ENCODE data around the gene CCND3. TPM values are rescaled to one million over a fixed set of nuclear protein-coding genes. Genes with fewer than 3 reads are reported as not detected.

Gene CCND3
- total RNA-seq, 1 donor from 2014 or later: 64.8 TPM

- no peak overlapping the region for H3K4me2 ChIP-seq (ENCODE audit: low read length)
- Mint-ChIP-seq H3K4me1 (ENCODE audit: low read depth, unreplicated experiment) (peaks cover 5% of the 10 kb centered on the region), H3K36me3 (ENCODE audit: low read depth, unreplicated experiment) (no peaks in the 10 kb centered on the region), H3K9me3 (ENCODE audit: unreplicated experiment) (no peaks in the 10 kb centered on the region), H3K27ac (ENCODE audit: unreplicated experiment) (no peak overlapping the region), H3K27me3 (ENCODE audit: low read depth, unreplicated experiment) (peaks cover 5% of the 10 kb centered on the region), H3K4me3 (ENCODE audit: unreplicated experiment) (no peak overlapping the region)
- H3K4me3 ChIP-seq (ENCODE audit: insufficient read depth, low read depth, low read length): no peak overlapping the region
- H3K9me3 ChIP-seq (ENCODE audit: insufficient read depth, low read depth, low read length): no peaks in the 10 kb centered on the region
- no peak overlapping the region for H3K27ac ChIP-seq (ENCODE audit: low read depth, low read length)
- DNase-seq (ENCODE audit: low read depth) (no peak), FAIRE-seq (no peak)
- no peaks in the 10 kb centered on the region for H3K4me1 ChIP-seq (ENCODE audit: insufficient read depth, low read length)
- TF ChIP-seq, protein P1, sequence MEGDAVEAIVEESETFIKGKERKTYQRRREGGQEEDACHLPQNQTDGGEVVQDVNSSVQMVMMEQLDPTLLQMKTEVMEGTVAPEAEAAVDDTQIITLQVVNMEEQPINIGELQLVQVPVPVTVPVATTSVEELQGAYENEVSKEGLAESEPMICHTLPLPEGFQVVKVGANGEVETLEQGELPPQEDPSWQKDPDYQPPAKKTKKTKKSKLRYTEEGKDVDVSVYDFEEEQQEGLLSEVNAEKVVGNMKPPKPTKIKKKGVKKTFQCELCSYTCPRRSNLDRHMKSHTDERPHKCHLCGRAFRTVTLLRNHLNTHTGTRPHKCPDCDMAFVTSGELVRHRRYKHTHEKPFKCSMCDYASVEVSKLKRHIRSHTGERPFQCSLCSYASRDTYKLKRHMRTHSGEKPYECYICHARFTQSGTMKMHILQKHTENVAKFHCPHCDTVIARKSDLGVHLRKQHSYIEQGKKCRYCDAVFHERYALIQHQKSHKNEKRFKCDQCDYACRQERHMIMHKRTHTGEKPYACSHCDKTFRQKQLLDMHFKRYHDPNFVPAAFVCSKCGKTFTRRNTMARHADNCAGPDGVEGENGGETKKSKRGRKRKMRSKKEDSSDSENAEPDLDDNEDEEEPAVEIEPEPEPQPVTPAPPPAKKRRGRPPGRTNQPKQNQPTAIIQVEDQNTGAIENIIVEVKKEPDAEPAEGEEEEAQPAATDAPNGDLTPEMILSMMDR (IDR thresholded peaks at IDR 0.05; ENCODE audit: insufficient read depth, low read depth, low read length): no peak
- TF ChIP-seq EZH2 (IDR thresholded peaks at IDR 0.05; ENCODE audit: insufficient read depth, low read length): no peak
- H3K79me2 ChIP-seq (ENCODE audit: insufficient read depth, low read length): no peaks in the 10 kb centered on the region
- no peaks in the 10 kb centered on the region for H3K36me3 ChIP-seq (ENCODE audit: insufficient read depth, low read length)
- no peaks in the 10 kb centered on the region for H4K20me1 ChIP-seq (ENCODE audit: insufficient read depth, low read length)
- H3K27me3 ChIP-seq (ENCODE audit: insufficient read depth, low read length): no peaks in the 10 kb centered on the region
- no peak overlapping the region for H3K9ac ChIP-seq (ENCODE audit: low read length)
- H2AFZ ChIP-seq (ENCODE audit: low read depth, low read length): no peak overlapping the region
Observed at GRCh38 chr6:41957117-41957516, 15.5 kb upstream of the CCND3 start.

- no peak overlapping the region for H3K27ac ChIP-seq (ENCODE audit: low read depth, low read length)
- no peaks in the 10 kb centered on the region for H3K4me1 Mint-ChIP-seq (ENCODE audit: low read depth, unreplicated experiment)
- H3K36me3 ChIP-seq (ENCODE audit: insufficient read depth, low read length): no peaks in the 10 kb centered on the region
- no peaks in the 10 kb centered on the region for H3K27me3 ChIP-seq (ENCODE audit: insufficient read depth, low read length)
- peaks cover 4% of the 10 kb centered on the region for H3K27me3 Mint-ChIP-seq (ENCODE audit: low read depth, unreplicated experiment)
- H2AFZ ChIP-seq (ENCODE audit: low read depth, low read length): no peak overlapping the region
- no peak for DNase-seq (ENCODE audit: low read depth)
- no peak overlapping the region for H3K4me3 ChIP-seq (ENCODE audit: insufficient read depth, low read depth, low read length)
- H3K4me3 Mint-ChIP-seq (ENCODE audit: unreplicated experiment): no peak overlapping the region
- H3K9me3 ChIP-seq (ENCODE audit: insufficient read depth, low read depth, low read length): no peaks in the 10 kb centered on the region
- TF ChIP-seq EZH2 (IDR thresholded peaks at IDR 0.05; ENCODE audit: insufficient read depth, low read length): no peak
- TF ChIP-seq, protein P1 (IDR thresholded peaks at IDR 0.05; ENCODE audit: insufficient read depth, low read depth, low read length): no peak
- FAIRE-seq: no peak
- no peaks in the 10 kb centered on the region for H3K9me3 Mint-ChIP-seq (ENCODE audit: unreplicated experiment)
- H3K4me1 ChIP-seq (ENCODE audit: insufficient read depth, low read length): no peaks in the 10 kb centered on the region
- no peaks in the 10 kb centered on the region for H4K20me1 ChIP-seq (ENCODE audit: insufficient read depth, low read length)
- no peak overlapping the region for H3K4me2 ChIP-seq (ENCODE audit: low read length)
- H3K27ac Mint-ChIP-seq (ENCODE audit: unreplicated experiment): no peak overlapping the region
- no peaks in the 10 kb centered on the region for H3K36me3 Mint-ChIP-seq (ENCODE audit: low read depth, unreplicated experiment)
- H3K79me2 ChIP-seq (ENCODE audit: insufficient read depth, low read length): no peaks in the 10 kb centered on the region
- no peak overlapping the region for H3K9ac ChIP-seq (ENCODE audit: low read length)
Observed at GRCh38 chr6:41955412-41955811, 13.8 kb upstream of the CCND3 start.

DNA sequence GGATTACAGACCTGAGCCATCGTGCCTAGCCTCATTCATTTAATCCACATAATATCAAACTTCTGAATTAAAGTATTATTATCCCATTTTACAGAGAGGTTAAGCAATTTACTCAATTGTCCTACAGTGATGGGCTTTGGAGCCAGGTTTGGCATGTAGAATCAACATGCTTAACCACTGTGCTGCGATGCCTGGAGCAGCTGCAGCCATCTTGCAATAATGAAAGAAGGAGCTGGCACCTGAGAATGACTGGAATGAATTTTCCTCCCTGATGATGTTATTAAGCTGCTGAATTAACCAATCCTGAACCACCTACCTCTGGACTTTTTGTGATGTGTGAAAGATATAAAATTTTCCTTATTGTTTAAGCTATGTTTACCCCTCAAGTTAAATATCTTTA is 13.1 kb upstream of the CCND3 start:
- H4K20me1 ChIP-seq (ENCODE audit: insufficient read depth, low read length): no peaks in the 10 kb centered on the region
- FAIRE-seq: no peak
- no peak for DNase-seq (ENCODE audit: low read depth)
- H3K27me3 ChIP-seq (ENCODE audit: insufficient read depth, low read length): no peaks in the 10 kb centered on the region
- H3K79me2 ChIP-seq (ENCODE audit: insufficient read depth, low read length): no peaks in the 10 kb centered on the region
- H3K4me1 ChIP-seq (ENCODE audit: insufficient read depth, low read length): no peaks in the 10 kb centered on the region
- Mint-ChIP-seq H3K4me1 (ENCODE audit: low read depth, unreplicated experiment) (no peaks in the 10 kb centered on the region), H3K27ac (ENCODE audit: unreplicated experiment) (no peak overlapping the region), H3K27me3 (ENCODE audit: low read depth, unreplicated experiment) (peaks cover 4% of the 10 kb centered on the region), H3K9me3 (ENCODE audit: unreplicated experiment) (no peaks in the 10 kb centered on the region), H3K36me3 (ENCODE audit: low read depth, unreplicated experiment) (no peaks in the 10 kb centered on the region), H3K4me3 (ENCODE audit: unreplicated experiment) (no peak overlapping the region)
- H3K4me2 ChIP-seq (ENCODE audit: low read length): no peak overlapping the region
- no peak overlapping the region for H3K4me3 ChIP-seq (ENCODE audit: insufficient read depth, low read depth, low read length)
- H3K9me3 ChIP-seq (ENCODE audit: insufficient read depth, low read depth, low read length): no peaks in the 10 kb centered on the region
- H3K9ac ChIP-seq (ENCODE audit: low read length): no peak overlapping the region
- TF ChIP-seq EZH2 (IDR thresholded peaks at IDR 0.05; ENCODE audit: insufficient read depth, low read length): no peak
- TF ChIP-seq, protein P1 (IDR thresholded peaks at IDR 0.05; ENCODE audit: insufficient read depth, low read depth, low read length): no peak
- H3K27ac ChIP-seq (ENCODE audit: low read depth, low read length): no peak overlapping the region
- H3K36me3 ChIP-seq (ENCODE audit: insufficient read depth, low read length): no peaks in the 10 kb centered on the region
- no peak overlapping the region for H2AFZ ChIP-seq (ENCODE audit: low read depth, low read length)

Measured in astrocyte (in vitro differentiated cells and primary cell).